ENCODE data around the gene PHC2.
A peak's percentile ranks its signal among the peaks of the same experiment; 100 is the strongest.

Gene PHC2

GRCh38 chr1:33366762-33367484 lies 64.0 kb downstream of the PHC2 start:
- peak; percentile 35 for DNase-seq

GRCh38 chr1:33365560-33365997 lies 65.3 kb downstream of the PHC2 start:
- no peak for DNase-seq

GRCh38 chr1:33364565-33364918 lies 66.4 kb downstream of the PHC2 start:
- DNase-seq, result no peak

GRCh38 chr1:33363470-33363861 lies 67.4 kb downstream of the PHC2 start:
- DNase-seq, result no peak

- DNase-seq, result no peak
Observed at GRCh38 chr1:33363021-33363420, 67.9 kb downstream of the PHC2 start.

GRCh38 chr1:33361532-33362235 lies 69.2 kb downstream of the PHC2 start:
- peak; percentile 60 for DNase-seq

- no peak for DNase-seq
Observed at GRCh38 chr1:33360367-33360766, 70.5 kb downstream of the PHC2 start.

- no peak for DNase-seq
Observed at GRCh38 chr1:33359931-33360330, 71.0 kb downstream of the PHC2 start.

GRCh38 chr1:33358795-33359503 lies 71.9 kb downstream of the PHC2 start:
- no peak for DNase-seq

- DNase-seq, result no peak
Observed at GRCh38 chr1:33358114-33358794, 72.6 kb downstream of the PHC2 start.

GRCh38 chr1:33357099-33357498 lies 73.8 kb downstream of the PHC2 start:
- DNase-seq, result no peak

GRCh38 chr1:33354707-33355316 lies 76.1 kb downstream of the PHC2 start:
- no peak for DNase-seq

GRCh38 chr1:33353531-33353930 lies 77.4 kb downstream of the PHC2 start:
- DNase-seq, result no peak

GRCh38 chr1:33351281-33351660 lies 79.6 kb downstream of the PHC2 start:
- no peak for DNase-seq

- no peak for DNase-seq
Observed at GRCh38 chr1:33350611-33351280, 80.1 kb downstream of the PHC2 start.

GRCh38 chr1:33349778-33350610 lies 80.9 kb downstream of the PHC2 start:
- peak; percentile 90 for DNase-seq

GRCh38 chr1:33349081-33349759 lies 81.7 kb downstream of the PHC2 start:
- peak; percentile 67 for DNase-seq

GRCh38 chr1:33348676-33349080 lies 82.2 kb downstream of the PHC2 start:
- DNase-seq, result peak; percentile 38

- no peak for DNase-seq
Observed at GRCh38 chr1:33348194-33348593, 82.7 kb downstream of the PHC2 start.

- peak; percentile 60 for DNase-seq
Observed at GRCh38 chr1:33347650-33347992, 83.3 kb downstream of the PHC2 start.
